Amniotic stem cell (primary cell): ENCODE data around the gene STAG3.

Experiments
- DNase-seq: peaks from one replicate; lab custom pipeline; 2025; lab: John Stamatoyannopoulos, UW

The STAG3 gene

DNA sequence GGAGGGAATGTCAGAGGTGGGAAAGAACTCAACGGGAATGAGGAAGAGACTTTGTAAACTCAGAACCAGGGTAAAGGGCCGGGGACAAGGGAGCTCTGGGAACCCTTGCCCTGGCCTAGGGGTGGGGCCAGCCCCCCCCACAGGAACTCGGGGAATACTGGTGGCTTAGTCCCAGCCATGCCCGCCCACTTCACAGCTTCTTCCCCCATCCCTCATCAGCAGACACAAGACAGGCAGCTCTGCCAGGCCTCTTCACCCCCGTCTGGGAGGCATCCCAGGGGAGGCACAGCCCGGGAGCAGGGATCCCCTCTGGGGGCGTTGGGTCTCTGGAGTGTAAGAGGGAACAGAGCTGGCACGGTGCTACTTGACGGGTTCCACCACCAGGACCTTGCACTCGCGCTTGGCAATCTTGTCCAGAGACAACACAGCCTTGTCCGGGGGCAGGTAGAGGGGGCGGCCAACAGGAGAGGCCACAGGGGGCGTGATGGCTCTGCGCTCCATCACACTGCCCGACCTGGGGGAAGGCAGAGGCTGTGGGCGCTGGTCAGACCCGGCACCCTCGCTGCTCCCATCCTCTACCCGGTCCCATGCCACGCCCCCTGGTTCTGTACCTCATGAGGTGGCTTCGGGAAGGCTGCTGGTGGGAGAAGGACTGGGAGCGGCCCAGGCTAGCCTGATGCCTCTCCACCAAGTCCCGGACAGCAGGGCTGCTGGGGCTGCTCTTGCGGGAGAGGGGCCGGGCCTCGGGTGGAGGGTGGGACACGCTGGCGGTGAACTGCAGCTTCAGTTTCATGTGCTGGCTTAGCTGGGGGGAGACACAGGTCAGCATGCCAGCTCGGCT, 22.8 kb upstream of the STAG3 start:
- no peak for DNase-seq

DNA sequence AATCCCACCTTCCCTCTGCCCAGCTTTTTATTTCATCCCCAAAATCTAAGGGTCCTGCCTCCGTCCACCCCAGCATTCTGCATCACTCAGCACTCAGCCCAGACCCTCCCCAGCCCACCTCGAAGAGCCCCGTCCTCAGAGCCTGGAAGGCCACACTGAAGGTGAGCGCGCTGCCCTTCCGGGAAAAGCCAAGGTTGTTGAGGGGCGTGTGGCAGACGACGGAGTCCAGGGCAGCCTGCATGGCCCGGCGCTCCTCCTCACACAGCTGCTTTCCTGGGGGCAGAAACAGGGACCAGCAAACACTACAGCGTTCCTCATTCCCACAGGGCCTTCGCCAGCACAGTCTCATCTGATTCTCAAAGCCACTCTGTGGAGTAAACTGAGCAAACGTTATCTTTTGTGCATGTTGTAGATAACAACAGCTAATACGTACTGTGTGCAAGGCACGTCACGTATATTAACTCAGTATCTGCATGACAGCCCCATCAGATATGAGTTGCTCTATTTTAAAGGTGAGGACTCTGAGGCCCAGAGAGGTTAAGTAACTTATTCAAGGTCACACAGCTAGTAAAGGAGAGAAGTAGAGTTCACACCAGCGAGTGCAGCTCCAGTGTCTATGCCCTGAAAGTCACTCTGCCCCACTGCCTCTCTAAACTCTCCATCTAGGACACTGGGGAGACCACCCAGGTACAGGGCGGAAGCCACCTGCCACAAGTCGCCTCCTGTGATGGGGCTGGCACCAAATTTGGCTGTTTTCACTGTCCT, 22.0 kb upstream of the STAG3 start:
- DNase-seq = no peak

DNA sequence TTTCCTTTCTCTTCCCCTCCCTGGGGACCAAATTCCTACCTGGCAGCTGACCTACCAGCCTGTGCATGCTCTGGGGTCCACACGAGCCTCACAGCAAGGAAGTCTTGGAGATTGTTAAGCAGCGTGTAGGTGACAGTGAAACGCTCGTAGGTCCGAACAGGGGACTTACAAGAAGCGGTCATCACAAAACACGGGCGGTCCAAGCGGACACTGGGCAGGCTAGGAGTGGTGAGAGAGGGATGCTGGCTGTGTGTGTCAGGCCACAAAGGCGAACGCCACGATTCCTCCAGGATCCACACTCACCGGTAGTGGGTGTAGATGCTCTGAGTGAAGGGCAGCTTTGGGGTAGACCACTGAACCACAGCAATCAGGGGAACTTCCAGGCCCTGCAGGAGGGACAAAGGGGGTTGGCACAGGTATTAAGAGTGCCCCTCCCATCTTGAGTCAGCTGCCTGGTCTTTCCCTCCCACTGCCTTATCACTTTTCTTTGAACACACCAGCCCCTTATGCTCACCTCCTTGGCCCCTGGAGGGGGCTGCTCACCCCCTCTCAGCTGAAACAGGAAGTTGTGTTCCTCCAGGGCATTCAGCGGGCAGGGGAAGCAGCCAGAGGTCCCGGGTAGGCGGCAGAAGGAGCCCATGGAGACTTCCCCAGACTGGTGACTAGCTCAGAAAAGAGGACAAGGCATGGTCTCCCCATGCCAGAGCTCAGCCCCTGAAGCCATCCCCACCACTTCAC, 21.2 kb upstream of the STAG3 start:
- DNase-seq = no peak

DNA sequence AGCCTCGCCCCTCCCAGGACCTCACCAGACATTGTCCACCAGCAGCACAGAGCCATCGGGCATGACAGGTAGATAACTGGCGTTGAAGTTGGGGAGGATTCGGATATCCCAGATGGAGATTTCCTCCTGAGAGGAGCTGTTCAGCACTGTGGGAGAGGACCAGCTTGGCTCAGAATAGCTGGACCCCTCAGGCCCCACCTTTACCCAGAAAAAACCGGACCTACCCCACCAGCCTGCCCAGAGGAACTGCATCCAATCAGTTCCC, 20.7 kb upstream of the STAG3 start:
- DNase-seq = no peak

DNA sequence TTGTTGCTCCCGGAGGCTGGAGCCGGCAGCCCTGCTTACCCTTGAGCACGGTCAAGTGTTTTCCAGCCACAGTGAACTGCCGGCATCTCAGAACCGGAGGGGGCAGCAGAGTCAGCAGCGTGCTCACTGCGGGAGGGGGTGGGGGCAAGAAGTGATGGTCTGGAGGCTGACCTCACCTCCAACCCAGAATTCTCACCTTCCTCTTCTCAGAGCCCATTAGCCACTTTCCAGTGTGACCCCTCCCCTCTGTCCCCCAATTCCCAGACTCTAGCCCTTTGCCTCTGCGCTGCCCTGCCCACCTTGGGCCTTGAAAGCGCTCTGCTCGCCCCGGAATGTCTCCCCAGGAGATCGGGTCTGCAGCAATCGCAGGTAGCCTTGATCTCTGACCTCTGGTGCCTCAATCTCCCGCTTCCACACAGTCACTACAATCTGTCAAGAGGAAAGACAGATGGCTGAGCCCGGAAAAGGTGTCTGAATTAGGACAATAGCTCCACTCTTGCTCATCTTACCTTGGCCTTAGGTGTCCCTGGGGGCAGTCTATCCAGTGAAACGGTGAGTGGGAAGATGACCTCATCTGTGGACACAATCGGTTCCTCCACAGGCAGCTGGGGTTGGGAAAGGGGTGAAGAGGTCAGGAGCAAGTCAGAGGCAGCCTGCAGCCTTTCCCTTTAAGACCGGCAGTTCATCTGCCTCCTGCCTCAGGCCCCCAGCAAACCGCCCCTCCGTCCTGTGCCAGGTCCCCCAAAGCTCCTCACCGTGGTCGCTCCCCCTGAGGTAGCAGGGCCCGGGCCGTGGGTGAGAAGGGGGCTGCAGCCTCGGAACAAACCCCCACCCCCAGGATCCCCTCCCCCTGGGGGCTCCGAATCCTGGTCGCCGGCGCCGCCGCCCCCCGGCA, 20.1 kb upstream of the STAG3 start:
- DNase-seq = no peak

DNA sequence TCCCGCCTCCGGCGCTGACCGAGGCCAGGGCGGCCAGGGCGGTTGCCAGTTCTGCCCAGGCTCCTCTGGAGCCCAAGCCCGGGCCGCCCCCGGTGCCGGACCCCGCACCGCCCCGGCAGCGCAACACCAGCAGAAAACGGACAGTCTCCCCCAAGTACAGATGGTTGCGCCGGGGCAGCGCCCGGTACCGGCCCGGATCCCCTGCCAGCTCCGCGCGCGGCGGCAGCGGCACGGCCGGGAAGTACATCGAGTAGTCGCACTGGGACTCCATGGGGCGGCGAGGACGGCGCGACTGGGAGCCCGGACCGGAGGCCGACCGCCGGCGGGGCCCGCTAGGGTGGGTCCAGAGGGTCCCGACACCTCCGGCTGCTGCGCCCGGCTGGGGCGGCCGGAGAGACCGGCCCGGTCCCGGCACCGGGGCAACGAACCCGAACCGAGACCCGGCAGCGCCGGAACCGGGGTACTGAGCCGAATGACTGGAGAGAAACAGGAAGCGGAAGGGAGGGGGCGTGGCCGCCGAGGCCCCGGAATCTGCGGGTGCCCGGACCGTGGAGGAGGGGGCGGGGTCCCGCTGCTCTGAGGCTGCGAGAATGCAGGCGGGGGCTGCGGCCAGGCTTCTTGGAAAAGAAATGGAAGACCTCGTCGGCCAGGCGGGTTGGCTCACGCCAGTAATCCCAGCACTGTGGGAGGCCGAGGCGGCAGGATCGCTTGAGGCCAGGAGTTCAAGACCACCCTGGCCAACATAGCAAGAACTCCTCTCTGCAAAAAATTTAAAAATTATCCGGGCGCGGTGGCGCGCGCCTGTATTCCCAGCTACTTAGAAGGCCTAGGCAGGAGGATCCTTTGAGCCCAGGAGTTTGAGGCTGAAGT, 19.3 kb upstream of the STAG3 start, which contains the start of gene TRAPPC14:
Gene TRAPPC14, minus strand, starts transcription at position 495 of the 870 bp plus-strand sequence. Its CDS starts 224 bp downstream, at position 271.
- DNase-seq = peak; percentile 53

DNA sequence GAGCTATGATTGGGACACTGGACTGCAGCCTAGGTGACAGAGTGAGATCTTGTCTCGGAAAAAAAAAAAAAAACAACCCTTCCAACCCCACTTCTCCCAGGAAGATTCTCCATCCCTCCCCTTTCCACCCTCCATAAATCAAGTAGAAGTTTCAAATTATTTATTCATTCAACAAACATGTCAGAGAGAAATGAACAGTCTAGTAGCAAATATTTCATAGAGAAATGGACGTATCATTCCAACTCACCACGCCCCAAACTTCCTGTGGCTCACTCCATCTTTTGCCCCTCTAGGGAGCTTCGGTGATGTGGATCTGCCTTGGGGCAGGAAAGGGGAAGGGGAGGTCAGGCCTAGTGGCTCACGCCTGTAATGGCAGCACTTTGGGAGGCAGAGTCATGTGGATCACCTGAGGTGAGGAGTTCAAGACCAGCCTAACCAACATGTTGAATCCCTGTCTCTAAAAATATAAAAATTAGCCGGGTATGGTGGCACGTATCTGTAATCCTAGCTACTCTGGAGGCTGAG, 18.6 kb upstream of the STAG3 start:
- DNase-seq = no peak

DNA sequence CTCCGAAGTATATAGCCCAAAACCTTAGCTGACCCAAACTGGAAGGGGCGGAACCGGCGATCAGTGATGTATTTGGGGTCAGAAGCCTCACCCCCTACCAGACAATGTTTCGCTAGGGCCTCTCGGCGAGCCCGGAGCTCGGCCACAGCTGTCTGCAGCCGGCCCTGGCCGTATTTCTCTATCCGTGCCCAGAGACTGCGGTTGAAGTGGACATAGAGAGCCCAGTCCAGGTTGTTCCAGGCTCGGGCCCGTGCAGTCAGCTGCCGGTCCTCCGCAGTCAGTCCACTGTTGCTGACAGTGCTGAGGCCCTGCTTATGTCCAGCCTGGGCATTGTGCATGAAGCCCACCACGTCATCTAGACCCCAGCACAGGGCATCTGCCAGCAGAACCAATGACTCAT, 17.7 kb upstream of the STAG3 start:
- DNase-seq = no peak

DNA sequence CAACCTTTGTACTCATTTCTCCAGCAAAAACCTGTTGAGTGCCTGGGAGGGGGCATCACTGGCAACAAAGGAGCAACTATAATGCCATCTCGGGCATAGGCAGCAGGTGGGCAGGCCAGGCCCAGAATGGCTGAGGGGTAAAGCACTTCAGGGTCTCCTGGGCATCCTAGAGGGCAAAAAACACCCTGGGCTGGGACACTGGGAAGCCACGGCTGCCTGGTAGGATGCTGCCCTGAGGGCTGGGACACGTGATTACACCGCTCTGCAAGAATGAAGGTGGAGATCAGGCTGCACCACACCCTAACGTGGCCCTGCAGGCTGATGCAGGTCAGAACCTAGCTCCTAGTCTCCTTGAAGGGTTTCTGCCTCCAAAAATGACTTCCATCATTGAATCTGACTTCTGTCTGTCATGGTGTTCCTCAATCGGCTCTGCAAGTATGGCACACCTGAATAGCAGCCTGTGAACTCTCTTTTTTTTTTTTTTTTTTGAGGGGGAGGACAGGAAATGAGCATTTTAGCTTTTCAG, 14.6 kb upstream of the STAG3 start:
- no peak for DNase-seq

DNA sequence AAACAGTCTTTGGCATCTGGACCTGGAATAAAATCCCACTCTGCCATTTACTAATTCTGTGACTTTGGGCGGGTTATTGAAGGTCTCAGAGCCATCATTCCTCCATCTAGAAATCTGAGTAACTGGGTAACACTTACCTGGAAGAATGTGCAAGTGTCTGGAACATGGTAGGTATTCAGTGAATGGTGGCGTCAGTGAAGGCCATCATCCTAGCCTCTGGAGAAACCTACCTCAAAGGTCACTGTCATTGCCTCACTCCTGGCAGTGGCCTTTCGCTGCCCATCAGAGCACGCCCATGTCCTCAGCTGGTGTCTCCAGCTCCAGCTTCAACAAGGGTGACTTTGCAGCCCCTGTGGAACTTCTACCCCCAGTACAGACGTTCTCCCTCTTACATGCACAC, 13.8 kb upstream of the STAG3 start:
- no peak for DNase-seq

DNA sequence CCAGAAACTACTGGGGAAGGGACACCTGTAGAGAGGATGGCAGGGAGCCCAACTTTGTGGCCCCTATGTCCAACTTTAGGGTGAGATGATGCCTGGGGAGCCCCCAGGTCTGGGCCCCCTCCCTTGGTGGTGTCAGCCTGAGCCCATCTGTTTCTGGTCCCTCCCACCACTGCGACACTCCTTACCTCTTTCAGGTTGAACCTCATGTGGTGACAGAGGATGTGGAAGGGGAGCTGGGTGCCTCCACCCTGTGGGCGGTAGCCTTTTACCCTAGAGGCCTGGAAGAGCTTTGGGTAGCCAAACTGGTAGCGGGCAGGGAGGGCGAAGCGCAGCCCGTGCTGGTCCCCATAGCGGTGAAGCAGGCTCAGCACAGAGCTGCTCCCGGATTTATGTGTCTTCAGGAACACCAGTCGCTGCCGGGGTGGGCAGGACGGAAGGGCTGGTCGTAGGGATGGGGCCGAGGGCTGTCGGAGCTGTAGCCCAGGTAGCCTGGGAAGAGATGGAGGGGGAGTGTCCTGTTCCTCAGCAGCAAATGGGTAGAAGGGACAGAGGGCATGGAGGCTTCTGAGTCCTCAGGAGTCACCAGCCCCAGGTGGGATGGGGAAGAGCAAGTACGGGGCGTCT, 11.3 kb upstream of the STAG3 start:
- DNase-seq = no peak

DNA sequence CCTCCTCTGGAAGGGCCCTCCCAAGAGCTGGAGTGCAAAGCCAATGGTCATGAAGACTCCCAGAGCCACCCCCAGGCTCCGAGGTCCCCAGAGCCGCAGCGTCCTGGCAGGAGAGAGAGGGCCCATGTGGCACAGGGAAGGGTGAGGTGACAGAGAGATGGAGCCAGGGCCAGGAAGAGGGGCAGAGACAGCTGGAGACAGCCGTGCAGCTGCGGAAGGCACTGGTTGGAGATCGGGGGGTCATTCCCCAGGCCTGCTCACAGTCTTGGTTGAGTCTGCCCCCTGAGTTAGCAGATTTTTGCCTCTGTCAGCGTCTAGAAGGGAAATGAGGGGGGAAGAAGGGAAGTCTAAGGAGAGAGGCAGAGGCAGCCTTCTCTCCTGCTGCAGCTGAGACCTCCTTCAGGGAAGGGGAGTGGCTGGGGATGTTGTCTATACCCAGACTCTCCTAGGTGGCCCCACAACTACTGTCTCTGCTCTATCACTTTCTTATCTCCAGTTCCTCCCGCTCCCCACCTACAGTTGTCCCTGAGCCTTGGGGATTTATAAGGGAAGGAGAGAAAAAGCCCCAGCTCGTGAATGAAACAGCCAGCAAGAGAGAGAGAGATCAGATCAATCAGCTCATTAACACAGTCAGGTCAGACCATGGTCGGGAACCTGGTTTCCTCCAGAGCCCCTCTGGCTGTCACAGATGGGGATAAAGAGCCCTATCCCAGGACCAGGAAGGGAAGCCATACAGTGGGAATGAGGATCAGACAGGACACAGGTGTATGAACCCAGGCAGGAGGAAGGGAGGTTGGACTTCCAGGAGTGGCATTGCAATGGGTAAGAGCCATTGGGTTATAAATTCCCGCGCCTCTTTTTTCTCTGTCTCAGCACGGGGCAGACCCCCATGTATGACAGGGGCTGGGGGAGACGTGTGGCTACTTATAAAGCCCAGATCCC, 10.5 kb upstream of the STAG3 start:
- DNase-seq = no peak

DNA sequence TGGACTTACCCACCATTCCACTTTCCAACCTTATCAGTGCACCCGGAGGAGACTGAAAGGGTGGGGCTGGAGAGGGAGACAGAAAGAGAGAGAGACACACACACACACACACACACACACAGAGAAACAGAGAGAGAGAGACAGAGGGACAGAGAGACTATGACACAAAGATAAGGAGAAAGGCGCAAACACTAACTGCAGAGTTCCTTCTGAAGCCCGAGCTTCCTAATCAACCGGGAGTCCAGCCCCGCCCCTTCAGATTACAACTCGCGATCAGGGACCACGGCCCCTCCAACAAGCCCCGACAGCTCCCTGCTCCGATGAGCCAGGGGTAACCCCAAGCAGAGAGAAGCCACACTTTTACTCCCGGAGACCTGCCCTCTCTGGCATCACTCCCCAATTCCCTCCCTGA, 9.8 kb upstream of the STAG3 start:
- DNase-seq = no peak

DNA sequence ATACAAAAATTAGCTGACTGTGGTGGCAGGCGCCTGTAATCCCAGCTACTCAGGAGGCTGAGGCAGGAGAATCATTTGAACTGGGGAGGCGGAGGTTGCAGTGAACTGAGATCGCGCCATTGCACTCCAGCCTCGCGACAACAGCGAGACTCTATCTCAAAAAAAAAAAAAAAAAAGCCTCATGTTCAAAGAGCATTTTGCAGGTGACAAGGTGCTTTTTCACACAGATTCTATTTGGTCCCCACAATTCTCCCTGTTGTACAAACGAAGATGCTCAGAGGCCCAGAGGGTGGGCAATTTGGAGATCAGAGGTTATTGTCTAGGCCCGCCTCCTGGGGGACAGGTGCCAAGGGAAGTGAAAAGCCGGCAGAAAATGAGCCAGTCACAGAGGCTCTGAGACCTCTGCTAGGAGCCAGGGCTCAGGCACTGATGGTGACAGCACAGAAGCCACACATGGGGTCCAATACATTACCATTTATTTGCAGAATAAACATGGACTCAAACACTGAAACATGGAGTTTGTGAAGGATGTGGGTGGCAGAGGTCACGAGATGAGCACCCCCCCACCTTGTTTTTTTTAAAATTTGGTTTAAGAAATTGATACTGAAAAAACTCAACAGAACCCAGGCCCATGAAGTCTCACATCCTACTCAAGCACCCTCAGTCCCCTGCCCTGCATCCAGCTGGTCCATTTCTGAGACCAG, 8.4 kb upstream of the STAG3 start:
- DNase-seq = no peak

DNA sequence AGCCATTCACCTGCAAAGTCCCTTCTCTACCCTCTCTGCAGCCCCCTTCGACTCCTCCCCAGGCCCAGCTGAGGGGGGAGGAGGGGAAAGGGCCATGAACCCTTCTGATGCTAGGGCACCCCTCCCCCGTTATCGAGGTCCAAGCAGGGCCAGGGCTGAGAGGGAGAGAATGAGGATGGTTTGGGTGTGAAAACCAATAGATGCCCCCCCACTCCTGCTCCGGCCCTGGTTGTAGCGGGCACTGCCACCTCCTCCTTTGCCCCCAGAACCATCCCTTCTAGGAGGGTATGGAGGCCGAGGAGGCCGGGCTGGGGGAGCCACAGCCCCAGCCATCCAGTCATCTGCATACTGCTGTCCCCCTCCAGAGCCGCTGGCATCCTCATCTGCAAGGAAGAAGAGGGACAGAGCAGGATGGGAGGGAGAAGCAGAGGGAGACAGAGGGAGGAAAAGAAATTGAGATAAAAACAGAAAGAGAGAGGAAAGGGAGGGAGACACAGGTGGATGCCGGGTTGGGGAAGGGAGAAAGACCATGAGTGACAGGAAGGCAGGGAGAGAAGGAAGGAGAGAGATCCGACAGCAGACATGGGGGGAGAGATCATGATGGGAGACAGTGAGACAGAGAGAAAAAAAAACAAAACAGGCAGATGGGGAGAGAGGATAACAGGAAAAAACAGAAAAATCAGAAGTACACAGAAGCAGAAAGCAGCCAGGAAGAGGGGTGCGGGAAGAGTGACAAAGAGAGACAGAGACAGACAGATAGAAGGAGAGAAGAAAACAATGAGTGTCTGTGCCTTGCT, 7.4 kb upstream of the STAG3 start:
- DNase-seq = no peak

DNA sequence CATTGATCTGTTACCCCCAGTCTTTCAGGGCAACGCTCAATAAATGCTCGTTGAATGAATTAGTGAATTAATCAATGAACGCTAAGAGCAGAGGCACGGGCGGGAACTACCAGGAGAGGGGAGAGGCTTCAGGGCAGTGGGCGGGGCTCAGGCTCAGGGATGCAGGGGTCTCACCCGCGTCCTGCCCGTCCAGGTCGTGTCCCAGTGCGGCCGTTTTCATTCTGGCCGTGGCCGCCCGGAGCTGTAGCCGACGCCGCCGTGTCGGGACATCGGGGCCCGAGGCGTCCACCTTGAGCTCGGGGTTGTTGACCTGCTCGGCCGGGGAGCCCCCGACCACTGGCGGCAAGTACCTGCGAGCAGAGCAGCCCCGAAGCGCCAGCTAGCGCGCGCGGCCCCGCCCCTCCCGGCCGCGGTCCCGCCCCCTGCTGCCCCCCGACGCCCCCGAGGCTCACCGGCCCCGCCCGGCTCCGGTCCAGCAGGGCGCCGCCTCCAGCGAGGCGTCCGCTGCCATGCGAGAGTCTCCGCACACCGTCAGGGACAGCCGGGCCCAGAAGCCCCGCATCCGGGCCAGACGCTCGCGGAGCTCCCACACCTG, 6.5 kb upstream of the STAG3 start:
- no peak for DNase-seq

DNA sequence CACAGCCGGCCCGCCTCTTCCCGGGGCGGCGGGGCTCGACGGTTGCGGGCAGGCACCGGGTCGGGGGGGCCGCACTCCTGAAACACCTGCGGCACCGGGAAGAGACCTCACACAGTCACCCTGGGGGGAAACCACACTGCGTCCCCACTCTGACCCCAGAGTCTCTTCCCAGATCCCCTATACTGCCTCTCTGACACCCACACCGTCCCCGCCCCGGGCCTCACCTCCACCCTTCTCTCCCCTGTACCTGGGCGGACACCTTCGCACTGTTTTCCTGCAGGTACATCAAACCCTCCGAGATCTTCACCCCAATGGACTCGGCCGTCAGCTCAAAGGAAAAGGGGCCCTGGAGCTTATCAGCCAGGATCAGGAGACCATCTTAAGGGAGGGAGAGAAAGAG, 5.9 kb upstream of the STAG3 start:
- no peak for DNase-seq
